HG03520 (cell line): ENCODE data around the gene KCNQ5.
"Not testable (repeated sequence)": the region's sequence is repeated elsewhere in the genome, so short reads cannot be mapped to it uniquely, and the experiment has no call there.

Source experiments
- ATAC-seq: cut with Tn5 transposase; IDR thresholded peaks from one replicate; pipeline ENCODE4 v1.9.1; 2021; ENCODE audit warnings: mild to moderate bottlenecking, moderate library complexity; ENCODE audit not compliant: unreplicated experiment

Gene KCNQ5

GRCh38 chr6:72621291-72622093, at the start of gene KCNQ5:
Gene KCNQ5, plus strand, starts transcription at chr6:72622064.
- peak; percentile 6 for ATAC-seq

- ATAC-seq: peak; percentile 59
Observed at GRCh38 chr6:72579865-72580264, 42.0 kb upstream of the KCNQ5 start.

GRCh38 chr6:72580281-72580940, 41.5 kb upstream of the KCNQ5 start:
- peak; percentile 80 for ATAC-seq

- not testable (repeated sequence) for ATAC-seq
Observed at GRCh38 chr6:72580950-72581349, 40.9 kb upstream of the KCNQ5 start.

- no peak for ATAC-seq
Observed at GRCh38 chr6:72588155-72588554, 33.7 kb upstream of the KCNQ5 start.

- no peak for ATAC-seq
Observed at GRCh38 chr6:72589096-72589495, 32.8 kb upstream of the KCNQ5 start.

- no peak for ATAC-seq
Observed at GRCh38 chr6:72595812-72596211, 26.1 kb upstream of the KCNQ5 start.

GRCh38 chr6:72616406-72617015, 5.4 kb upstream of the KCNQ5 start:
- no peak for ATAC-seq

- no peak for ATAC-seq
Observed at GRCh38 chr6:72617721-72618120, 4.1 kb upstream of the KCNQ5 start.

GRCh38 chr6:72619883-72620696, 1.8 kb upstream of the KCNQ5 start:
- ATAC-seq: peak; percentile 67

GRCh38 chr6:72620871-72621290, 983 bp upstream of the KCNQ5 start:
- ATAC-seq: no peak

- peak; percentile 26 for ATAC-seq
Observed at GRCh38 chr6:72622094-72622940, 453 bp downstream of the KCNQ5 start.

GRCh38 chr6:72623808-72624207, 1.9 kb downstream of the KCNQ5 start:
- no peak for ATAC-seq

- ATAC-seq: no peak
Observed at GRCh38 chr6:72624557-72625160, 2.8 kb downstream of the KCNQ5 start.

- peak; percentile 47 for ATAC-seq
Observed at GRCh38 chr6:72626126-72626525, 4.3 kb downstream of the KCNQ5 start.

- ATAC-seq: no peak
Observed at GRCh38 chr6:72627539-72627938, 5.7 kb downstream of the KCNQ5 start.

- no peak for ATAC-seq
Observed at GRCh38 chr6:72631480-72631879, 9.6 kb downstream of the KCNQ5 start.

- no peak for ATAC-seq
Observed at GRCh38 chr6:72635636-72636035, 13.8 kb downstream of the KCNQ5 start.

GRCh38 chr6:72636215-72636614, 14.4 kb downstream of the KCNQ5 start:
- ATAC-seq: peak; percentile 94

- no peak for ATAC-seq
Observed at GRCh38 chr6:72636786-72637185, 14.9 kb downstream of the KCNQ5 start.
